Measurements from ENCODE around the gene RPF1. TPM values are rescaled to one million over a fixed set of nuclear protein-coding genes. Genes with fewer than 3 reads are reported as not detected.
"Not testable (repeated sequence)": the region's sequence is repeated elsewhere in the genome, so short reads cannot be mapped to it uniquely, and the experiment has no call there.

The RPF1 gene
- polyA plus RNA-seq, 2 of the 4 experiments (the other 2 are of a cell fraction) = 28.2 to 49.8 TPM

- WGBS (ENCODE audit: missing lambda C conversion rate) = 23% methylated on average over 14 of the region's 26 CpGs
- ATAC-seq = no peak
- FAIRE-seq = no peak
- ChIA-PET POLR2A (interaction anchor here (0.6 to 1.9 kb wide), 12 partner anchors 8 to 430 kb away, joined by 3 to 27 read pairs (median 4); partner anchors contain the start of genes CTBS and RPF1), CTCF (interaction anchor here (0.7 to 1.9 kb wide), 5 partner anchors 11 to 137 kb away, joined by 3 to 10 read pairs (median 5); no protein-coding TSS in a partner anchor)
- peaks cover 22% of the 10 kb centered on the region; the same call in 1 of the 3 replicates for H3K4me1 ChIP-seq
- 0 out of 3 replicates have a peak, but pooled peaks cover 4% of the 10 kb centered on the region for H3K9me3 ChIP-seq
- H3K4me2 ChIP-seq = peak overlapping the region; percentile 80
- peak; percentile 8; the same call in 1 of the 3 replicates for TF ChIP-seq BCL3 (IDR thresholded peaks at IDR 0.05)
- no peak for TF ChIP-seq FOXS1 (CRISPR knock-in tag; IDR thresholded peaks at IDR 0.05)
- TF ChIP-seq E2F6 (IDR thresholded peaks at IDR 0.05; ENCODE audit: borderline replicate concordance, low read depth) = 0 out of 2 replicates have a peak, but pooled peaks have one; percentile 29
- no peak for TF ChIP-seq ZFP36 (IDR thresholded peaks at IDR 0.05; ENCODE audit: borderline replicate concordance, partially characterized antibody)
- no peak for TF ChIP-seq HES2 (IDR thresholded peaks at IDR 0.05)
- H3K4me3 ChIP-seq = peak overlapping the region; percentile 79
- no peak for DNase-seq (ENCODE audit: low read depth in 1 of 2, low spot score in 1 of 2)
- H3K27ac ChIP-seq = peak overlapping the region; percentile 94 to 99
These were observed 27.8 kb downstream of the RPF1 start for GRCh38 chr1:84506729-84507453.

GRCh38 chr1:84507887-84508286 lies 28.8 kb downstream of the RPF1 start:
- H3K9me3 ChIP-seq; POLR2A ChIA-PET; DNase-seq (ENCODE audit: low read depth in 1 of 2, low spot score in 1 of 2); ATAC-seq; H3K27ac ChIP-seq; FAIRE-seq; CTCF ChIA-PET; H3K4me3 ChIP-seq: not testable (repeated sequence)
- WGBS (ENCODE audit: missing lambda C conversion rate) = 95% methylated on average over 14 of the region's 14 CpGs
- H3K4me2 ChIP-seq = peak overlapping the region; percentile 80; the same call in 2 of the 3 replicates
- H3K4me1 ChIP-seq = peaks cover 22% of the 10 kb centered on the region; the same call in 1 of the 3 replicates

GRCh38 chr1:84508510-84508909 lies 29.4 kb downstream of the RPF1 start:
- TF ChIP-seq HMGXB4 (CRISPR knock-in tag; IDR thresholded peaks at IDR 0.05; ENCODE audit: borderline replicate concordance) (no peak), BHLHE40 (IDR thresholded peaks at IDR 0.05; ENCODE audit: low read depth, low read length) (no peak), CHD2 (IDR thresholded peaks at IDR 0.05; ENCODE audit: low read length, partially characterized antibody) (no peak), TP53 (CRISPR knock-in tag; IDR thresholded peaks at IDR 0.05) (no peak), SREBF2 (IDR thresholded peaks at IDR 0.05) (no peak), RNF2 (IDR thresholded peaks at IDR 0.05; ENCODE audit: borderline replicate concordance, low read depth) (no peak), HEYL (CRISPR knock-in tag; IDR thresholded peaks at IDR 0.05) (no peak), POLR2AphosphoS2 (conservative IDR thresholded peaks at IDR 0.05; ENCODE audit: low read length) (no peak), RARB (CRISPR knock-in tag; IDR thresholded peaks at IDR 0.05) (no peak), FOSB (CRISPR knock-in tag; IDR thresholded peaks at IDR 0.05) (no peak), POLR2A (IDR thresholded peaks at IDR 0.05; ENCODE audit: low read length) (no peak), RAD21 (conservative IDR thresholded peaks at IDR 0.05 in 1 of 2, IDR thresholded peaks at IDR 0.05 in 1 of 2) (no peak), SMC3 (IDR thresholded peaks at IDR 0.05) (no peak), JUN (IDR thresholded peaks at IDR 0.05) (no peak), EP300 (IDR thresholded peaks at IDR 0.05) (no peak)
- Histone ChIP-seq H3K27ac (no peak overlapping the region), H3K4me3 (no peak overlapping the region), H3K9me3 (0 out of 3 replicates have a peak, but pooled peaks cover 4% of the 10 kb centered on the region), H3K4me2 (no peak overlapping the region), H3K4me1 (peaks cover 17% of the 10 kb centered on the region; the same call in 1 of the 3 replicates)
- FAIRE-seq (no peak), ATAC-seq (no peak), DNase-seq (ENCODE audit: low read depth in 1 of 2, low spot score in 1 of 2) (no peak)
- ChIA-PET POLR2A (no interaction called here), CTCF (interaction anchor here (1.6 kb wide), 1 partner anchor 112 kb away, joined by 8 read pairs; no protein-coding TSS in a partner anchor)
- 100% methylated on average over 1 of the region's 1 CpG for WGBS (ENCODE audit: missing lambda C conversion rate)
